HTERT RPE-1 (cell line): Measurements from ENCODE around the gene HDAC10.

ENCODE experiments used
- in situ Hi-C: fragments of 300-500 bp; cut with MboI; formaldehyde crosslinking; loops from 4 replicates; pipeline ENCODE4 v1.14.3; 2020; ENCODE audit warnings: low sequenced_read_pairs

Gene HDAC10

DNA sequence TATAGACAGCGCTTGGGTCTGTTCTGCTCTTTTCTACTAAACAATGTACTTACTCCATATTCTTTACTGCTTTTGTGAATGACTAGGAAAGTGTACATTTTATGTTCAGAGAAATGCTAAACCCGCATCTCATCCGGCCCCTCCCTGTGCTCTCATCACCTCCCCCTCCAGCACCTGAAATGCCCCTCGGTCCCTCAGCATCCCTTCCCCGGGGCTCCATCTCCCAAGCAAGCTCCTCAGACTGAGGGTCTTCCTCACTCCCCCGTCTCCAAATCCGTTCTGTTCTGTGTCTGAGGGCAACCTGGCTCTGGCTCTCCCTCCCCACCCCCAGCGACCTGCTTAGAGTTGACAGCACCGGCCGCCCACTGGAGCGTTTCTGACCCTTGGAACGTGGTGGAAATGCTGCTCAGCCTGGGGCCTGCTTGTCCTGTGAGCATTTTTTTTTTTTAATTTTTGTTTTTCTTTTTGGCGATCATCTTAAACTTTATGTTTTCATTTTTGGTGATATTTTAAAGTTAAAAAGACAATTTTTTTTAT, 48.9 kb downstream of the HDAC10 start:
- in situ Hi-C loops = no loop called here

DNA sequence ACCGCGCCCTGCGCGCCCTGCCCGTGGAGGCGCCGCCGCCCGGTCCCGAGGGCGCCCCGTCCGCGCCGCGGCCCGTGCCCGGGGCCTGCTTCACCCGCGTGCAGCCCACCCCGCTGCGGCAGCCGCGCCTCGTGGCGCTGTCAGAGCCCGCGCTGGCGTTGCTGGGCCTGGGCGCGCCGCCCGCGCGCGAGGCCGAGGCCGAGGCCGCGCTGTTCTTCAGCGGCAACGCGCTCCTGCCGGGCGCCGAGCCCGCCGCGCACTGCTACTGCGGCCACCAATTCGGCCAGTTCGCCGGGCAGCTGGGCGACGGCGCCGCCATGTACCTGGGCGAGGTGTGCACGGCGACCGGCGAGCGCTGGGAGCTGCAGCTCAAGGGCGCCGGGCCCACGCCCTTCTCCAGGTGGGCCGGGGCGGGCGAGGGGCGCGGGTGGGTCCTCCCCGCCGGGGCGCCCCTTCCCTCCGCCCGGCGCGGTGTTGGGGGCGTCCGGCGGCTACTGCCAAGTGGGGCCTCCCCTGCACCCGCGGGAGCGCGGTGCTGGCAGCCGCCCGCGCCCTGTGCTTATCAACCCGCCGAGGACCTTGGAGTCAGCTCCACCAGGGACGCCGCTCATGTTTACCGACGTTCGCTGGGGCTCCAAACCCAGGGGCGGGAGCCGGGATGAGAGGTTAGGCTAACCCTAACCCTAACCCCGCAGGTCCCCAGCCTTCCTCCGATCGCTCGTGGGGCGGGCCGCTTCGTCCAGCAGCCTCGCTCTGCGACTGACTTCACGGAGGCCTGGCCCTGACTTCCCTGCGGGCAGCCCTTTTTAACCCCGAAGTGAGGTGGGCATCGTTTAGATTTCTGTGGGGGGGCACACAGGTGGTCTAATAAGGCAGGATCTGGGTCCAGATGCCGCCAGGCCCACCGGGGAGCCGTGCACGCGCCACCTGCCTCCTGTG, 49.6 kb downstream of the HDAC10 start:
- in situ Hi-C loops = no loop called here

DNA sequence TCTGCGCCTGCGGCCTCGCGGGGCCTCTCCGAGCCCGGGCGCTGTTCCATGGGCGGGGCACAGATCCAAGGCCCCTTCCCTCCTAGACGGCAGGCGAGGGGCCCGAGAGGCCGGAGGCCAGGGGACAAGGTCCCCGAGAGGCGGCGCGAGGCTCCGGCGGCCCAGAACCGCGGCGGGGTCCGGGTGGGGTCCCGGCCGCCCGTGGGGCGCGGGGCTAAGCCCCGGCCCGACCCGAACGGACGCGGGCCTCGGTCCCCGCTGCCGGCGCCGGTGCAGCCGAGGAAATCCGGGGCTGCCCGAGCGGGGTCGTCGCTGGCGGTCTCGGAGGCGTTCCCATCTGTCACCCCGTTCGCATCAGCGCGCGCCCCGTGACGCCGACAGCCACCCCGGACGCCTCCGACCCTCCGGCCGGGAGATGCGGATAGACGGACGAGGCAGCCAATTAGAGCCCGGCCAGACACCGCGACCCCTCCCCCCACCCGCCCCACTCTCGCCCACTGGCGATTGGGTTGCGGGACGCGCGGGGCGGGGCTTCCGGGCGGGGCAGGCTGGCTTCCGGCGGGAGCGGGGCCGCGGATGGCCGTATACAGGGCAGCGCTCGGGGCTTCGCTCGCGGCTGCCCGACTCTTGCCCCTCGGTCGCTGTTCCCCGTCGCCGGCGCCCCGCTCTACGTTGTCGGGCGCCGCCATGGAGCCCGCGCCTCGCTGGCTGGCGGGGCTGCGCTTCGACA, 50.4 kb downstream of the HDAC10 start, which contains the start of gene SELENOO:
Gene SELENOO (plus strand): TSS at position 551 of the 730 bp plus-strand sequence. CDS start 26 bp downstream, at position 577.
- in situ Hi-C loops = no loop called here

DNA sequence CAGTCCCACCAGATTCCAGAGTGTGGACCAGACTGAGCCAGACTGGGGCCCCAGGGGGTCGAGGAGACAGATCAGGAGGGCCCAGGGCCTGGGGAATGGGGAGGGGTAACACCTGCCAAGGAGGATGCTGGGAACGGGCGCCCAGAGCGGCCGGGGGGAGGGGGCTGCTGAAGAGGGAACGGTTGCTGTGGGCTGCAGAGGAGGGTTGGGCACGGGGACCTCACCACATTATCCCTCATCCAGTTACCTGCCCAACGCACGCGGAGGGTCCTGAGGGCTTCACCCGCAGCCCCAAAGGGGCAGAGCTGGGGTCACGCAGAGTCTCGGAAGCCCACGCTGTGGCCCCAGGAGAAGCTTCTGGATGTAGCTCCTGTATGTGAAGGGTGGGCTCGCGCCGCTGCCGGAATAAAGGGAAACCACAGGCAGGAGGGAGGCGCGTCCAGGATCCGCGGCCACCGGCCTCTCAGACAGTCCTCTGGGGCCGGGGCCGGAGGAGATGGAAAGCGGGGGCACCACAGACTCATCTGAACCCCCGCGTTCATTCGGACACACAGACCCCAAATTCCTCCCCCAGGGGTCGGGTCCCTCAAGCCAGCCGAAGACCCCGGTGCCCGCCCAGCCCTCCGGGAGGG, 51.1 kb downstream of the HDAC10 start:
- in situ Hi-C loops = no loop called here

DNA sequence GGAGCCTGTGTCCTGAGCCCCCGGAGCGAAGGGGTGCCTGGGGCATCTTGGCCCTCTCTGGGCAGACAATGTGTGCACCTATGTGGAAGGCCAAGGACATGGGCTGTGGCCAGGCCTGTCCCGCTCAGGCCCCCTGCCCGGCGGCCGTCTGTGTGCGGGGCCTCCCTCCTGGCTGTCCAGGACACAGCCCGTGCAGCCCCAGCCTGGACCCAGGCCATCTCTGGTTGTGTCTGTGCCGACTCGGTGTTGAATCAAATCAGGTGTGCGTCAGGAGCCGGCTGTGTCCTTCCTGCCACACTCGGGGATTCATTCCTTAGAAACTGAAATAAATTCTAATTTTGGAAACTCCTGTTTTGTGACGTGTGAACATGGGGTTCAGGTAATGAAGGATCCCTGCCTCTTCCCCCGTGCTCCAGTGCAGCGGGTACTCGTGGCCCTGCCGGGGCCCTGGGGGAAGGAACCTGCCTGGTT, 51.8 kb downstream of the HDAC10 start:
- in situ Hi-C loops = no loop called here

DNA sequence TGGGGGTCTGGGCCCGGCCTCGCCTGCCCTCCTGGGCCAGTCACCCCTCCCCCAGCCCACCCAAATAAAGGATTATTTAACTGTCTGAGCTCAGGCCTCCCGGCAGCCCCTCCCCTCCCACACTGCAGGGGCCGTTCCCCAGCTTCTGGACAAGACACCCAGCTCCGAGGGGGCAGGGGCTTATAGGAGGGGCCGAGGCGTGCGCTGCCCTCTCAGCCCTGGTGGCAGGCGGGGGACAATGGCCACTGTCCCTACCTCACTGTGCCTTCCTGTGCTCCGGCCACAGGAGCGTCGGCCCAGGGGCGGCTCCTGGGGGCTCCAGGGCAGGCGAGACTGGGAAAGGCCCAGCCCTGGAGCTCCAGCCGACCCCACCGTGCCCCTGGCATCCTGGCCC, 52.4 kb downstream of the HDAC10 start:
- in situ Hi-C loops = no loop called here

DNA sequence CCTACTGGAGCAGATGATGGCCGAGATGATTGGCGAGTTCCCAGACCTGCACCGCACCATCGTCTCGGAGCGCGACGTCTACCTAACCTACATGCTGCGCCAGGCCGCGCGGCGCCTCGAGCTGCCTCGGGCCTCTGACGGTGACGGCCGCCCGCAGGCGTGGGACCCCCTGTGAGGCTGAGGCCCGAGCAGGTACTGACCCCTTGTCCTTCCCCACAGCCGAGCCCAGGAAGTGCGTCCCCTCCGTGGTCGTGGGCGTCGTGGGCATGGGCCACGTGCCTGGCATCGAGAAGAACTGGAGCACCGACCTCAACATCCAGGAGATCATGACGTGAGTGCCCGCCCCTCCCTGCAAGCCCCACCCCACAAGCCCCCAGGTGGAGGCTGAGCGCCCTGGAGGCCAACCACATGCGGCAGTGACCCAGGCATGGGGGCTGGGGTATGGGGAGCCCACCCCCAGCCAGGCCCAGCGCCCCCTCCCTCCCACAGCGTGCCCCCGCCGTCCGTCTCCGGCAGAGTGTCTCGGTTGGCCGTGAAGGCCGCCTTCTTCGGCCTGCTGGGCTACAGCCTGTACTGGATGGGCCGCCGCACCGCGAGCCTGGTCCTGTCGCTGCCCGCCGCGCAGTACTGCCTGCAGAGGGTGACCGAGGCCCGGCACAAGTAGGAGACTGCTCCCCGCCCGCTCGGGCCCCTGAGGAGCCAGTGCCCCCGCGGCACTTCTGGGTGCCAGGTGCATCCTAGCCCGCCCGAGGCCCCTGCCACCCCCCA, 53.0 kb downstream of the HDAC10 start:
- in situ Hi-C loops = no loop called here

DNA sequence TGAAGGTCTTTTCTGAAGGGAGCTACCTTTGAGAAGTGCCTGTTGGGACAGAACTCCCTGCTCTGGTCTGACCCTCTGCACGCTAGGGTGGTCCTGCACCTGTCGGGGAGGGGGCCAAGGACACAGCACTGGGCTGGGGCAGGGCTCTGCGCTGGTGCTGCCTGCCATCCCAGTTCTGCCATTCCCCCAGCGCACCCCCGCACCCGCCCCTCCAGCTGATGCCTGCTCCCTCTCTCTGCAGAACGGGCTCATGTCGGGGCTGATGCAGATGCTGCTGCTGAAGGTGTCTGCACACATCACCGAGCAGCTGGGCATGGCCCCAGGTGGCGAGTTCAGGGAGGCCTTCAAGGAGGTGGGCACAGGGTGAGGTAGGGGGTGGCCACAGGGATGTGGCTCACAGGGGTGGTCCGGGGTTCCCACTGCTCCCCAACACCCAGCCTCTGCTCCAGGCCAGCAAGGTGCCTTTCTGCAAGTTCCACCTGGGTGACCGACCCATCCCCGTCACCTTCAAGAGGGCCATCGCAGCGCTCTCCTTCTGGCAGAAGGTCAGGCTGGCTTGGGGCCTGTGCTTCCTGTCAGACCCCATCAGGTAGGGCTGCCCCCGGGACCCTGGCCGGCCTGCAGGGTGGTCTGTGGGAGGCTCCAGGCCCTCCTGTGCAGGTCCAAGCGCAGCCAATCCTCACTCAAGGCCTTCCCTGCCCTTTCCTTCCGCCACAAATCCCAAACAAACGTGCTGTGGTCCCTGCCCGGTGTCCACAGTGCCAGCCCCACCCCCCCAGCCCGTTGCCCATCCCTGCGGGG, 53.9 kb downstream of the HDAC10 start:
- in situ Hi-C loops = no loop called here

DNA sequence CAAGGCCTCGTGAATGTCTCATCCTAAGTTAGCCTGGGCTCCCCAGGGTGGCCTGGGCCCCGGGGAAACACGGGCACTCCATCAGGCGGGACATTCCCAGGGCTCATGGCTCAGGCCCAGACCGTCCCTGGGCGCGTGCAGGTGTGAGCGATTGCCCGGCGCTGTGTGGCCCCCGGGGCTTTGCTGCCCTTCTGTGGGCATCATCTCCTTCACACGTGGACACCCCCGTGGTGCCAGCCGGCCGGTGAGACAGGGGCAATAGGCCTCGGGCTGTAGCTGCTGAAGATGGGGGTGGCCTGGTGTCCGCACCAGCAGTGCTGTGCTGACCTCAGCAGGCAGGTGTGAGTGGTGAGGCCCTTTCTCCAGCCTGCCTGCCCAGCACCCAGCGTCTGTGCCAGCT, 54.8 kb downstream of the HDAC10 start:
- in situ Hi-C loops = no loop called here
